Right kidney (tissue), 1 donor: Measurements from ENCODE around the gene HOXA6.

Source experiments
- DNase-seq: peaks from one replicate; pipeline ENCODE4 v3.0.0-alpha.2; 2016

Gene HOXA6

GRCh38 chr7:27173956-27174873 lies 26.6 kb upstream of the HOXA6 start, which contains the start of gene HOXA10:
Gene HOXA10, minus strand, starts transcription at chr7:27174320. Its CDS starts 14 bp downstream, at chr7:27174306.
- peak; percentile 75 for DNase-seq

- peak; percentile 75 for DNase-seq
These were observed 26.0 kb upstream of the HOXA6 start for GRCh38 chr7:27173511-27173955.

DNA sequence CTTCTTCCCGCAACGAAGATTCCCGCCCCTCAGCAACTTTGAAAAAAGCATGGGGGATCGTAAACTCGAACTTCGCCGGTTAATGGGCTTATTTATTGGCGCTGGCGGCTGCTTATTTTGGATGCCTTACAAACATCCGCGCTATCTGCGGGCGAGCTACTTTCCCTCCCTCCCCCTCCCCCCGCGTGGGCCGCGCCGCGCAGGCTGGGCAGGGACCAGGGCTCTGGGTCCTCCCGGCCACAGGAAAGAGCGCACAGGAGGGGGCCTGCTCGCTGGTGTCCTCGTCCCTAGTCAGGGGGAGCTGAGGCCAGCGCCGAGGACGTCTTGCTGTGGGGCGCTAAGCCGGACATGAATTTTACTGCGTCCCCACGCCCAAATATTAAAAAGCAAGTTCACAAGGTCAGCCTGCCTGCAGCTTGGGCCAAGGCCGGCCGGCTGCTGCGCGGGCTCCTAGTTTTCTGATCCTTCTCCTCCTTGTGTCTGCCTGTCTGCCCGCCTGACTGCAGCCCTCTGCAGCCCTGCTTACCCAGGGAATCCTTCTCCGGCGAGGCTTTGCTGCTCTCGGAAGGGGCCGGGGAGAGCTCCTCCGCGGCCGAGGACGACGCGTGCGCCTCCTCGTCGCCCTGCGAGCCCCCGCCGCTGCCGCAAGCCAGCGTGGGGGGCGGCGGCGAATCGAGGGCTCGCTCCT lies 25.4 kb upstream of the HOXA6 start:
- no peak for DNase-seq

- DNase-seq: peak; percentile 74
These were observed 24.8 kb upstream of the HOXA6 start for GRCh38 chr7:27172315-27172774.

DNA sequence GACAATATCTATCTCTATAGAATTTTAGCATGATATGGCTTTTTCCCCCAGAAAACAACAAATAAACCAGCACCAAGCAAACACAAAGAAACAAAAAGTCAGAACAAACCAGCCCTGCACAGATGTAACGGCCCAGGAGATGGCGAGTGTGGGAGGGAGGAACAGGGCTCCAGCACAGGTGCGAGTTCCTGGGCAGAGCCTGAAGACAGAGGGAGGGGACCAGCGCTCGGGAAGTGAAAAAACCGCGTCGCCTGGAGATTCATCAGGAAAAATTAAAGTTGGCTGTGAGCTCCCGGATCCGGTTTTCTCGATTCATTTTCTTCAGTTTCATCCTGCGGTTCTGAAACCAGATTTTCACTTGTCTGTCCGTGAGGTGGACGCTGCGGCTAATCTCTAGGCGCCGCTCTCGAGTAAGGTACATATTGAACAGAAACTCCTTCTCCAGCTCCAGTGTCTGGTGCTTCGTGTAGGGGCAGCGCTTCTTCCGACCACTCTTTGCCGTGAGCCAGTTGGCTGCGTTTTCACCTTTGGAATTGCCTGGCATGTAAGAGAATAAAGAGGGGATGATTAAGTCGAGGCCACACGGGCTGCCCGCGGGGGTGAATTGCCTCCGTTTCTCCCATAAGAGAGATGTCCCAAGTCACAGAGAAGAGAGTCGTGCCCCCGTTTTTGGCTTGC lies 24.2 kb upstream of the HOXA6 start:
- peak; percentile 72 for DNase-seq

DNA sequence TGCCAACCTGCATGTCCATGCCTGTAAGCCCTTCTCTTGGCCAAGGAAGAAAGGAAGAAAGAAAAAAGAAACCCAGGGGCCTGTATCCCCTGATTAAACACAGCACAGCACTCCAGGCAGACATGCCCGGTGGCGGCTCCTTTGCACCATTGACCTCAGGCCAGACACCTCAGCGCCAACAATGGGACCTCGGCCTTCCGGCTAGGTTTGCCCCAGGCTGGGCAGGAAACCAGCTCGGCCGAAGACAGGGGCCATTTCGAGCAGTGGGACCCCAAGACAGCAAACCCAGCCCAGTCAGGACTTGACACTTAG lies 23.7 kb upstream of the HOXA6 start:
- no peak for DNase-seq

DNA sequence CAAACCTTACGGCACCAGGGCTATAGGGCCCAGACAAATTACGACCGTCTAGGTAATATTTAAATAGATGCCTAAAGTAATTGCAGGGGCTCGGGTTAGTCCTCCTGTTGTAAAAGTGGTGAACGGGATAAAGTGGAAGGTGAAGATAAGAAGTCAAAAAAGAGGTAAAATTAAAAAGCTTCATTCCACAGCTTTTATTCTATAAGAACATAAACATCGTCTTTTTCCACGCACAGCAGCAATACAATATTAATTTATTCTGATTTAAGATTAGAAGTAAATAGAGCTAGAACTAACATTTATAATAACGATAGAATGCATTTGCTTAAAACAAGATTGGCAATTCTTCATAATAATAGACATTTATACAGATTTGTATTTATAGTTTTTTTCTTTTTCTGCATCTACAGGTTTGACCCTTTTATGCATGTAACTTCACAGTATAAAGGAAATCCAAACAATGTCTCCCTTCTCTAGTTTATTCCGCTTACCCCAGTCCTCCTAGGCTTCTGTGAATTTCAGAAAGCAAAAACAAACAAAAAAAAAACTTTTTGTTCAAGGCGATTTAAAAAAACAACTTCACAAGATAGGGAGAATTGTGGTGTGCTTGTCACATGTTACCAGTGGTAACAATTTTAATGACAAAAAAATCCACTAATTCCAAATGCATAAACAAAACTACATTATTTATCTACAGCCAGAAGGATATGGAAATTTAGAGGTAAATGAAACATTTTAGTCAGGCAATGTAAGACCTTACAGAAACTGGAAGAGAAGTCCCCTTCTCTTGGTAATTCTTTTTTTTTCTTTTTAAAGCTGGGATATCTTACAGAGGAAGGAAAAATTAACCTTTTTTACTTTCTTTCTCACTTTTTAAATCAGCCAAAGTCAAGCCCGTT lies 23.1 kb upstream of the HOXA6 start:
- DNase-seq: no peak

DNA sequence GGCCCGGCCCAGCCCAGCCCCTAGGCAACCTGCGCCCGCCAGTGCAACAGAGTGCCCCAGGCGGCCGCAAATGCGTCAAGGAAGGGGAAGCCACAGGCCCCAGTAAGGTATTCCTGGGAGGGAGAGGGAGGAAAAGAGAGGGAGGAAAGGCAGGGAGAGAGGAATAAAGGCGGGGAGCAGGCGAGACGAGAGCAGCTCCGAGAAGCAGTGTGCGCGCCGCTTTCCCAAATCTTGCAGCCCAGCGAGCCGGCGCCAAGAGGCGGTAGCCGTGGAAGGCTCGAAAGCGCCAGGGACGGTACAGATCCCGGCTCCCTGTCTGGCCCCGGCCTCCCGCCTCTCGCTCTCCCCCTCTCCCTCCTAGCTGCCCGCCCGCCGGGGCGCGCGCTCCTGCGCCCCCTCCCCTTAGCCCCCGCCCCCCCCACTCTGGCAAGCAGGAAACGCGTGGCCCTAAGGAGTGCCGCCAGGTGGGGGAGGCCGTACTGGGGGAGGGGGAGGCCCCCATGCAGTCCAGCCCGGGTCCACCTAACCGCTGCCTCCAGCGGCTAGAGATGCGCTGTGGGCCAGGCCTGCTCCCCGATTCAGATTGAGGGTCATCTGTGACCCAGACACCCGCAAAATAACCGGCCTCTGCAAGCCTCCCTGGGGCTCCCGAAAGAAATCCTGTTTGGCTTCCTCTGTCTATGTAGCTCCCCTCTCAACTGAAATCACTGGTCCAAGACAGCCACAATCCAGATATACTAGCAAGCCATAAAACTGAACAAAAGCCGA lies 22.3 kb upstream of the HOXA6 start:
- peak; percentile 84 for DNase-seq

- peak; percentile 84 for DNase-seq
These were observed 20.8 kb upstream of the HOXA6 start for GRCh38 chr7:27168265-27168947.

- DNase-seq: no peak
These were observed 20.3 kb upstream of the HOXA6 start for GRCh38 chr7:27167916-27168264.

- peak; percentile 84 for DNase-seq
These were observed 19.2 kb upstream of the HOXA6 start for GRCh38 chr7:27166531-27167505.

DNA sequence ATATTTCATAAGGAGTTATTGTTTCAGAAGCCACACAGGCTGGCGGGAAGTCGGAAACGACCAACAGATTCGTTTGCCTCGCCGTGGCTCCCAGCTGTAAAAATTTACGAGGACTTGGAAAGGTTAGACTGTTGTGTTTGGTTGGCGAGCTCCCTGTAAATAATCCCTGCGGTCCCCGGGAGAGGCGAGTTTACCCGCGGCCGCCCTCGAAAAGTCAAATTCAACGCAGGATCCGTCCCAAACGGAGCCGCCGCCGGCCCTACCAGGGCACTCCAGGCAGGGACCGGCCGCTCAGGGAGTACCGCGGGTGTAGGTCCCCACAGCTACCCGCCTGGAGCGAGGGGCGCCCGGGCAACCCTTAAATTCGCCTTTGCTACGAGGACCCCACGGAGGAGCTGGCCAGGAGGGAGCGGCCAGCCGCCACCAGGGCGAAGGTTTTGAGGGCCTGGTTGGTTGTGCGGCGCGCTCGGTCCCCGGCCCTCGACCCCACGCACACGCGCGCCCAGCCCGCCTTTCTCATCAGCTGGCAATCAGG lies 18.5 kb upstream of the HOXA6 start:
- DNase-seq: peak; percentile 84

GRCh38 chr7:27165089-27165995 lies 17.8 kb upstream of the HOXA6 start, which contains the start of gene HOXA9:
Gene HOXA9, minus strand, starts transcription at chr7:27165537. Its CDS starts 80 bp downstream, at chr7:27165457.
- peak; percentile 81 for DNase-seq

- peak; percentile 82 for DNase-seq
These were observed 17.0 kb upstream of the HOXA6 start for GRCh38 chr7:27164367-27165088.

DNA sequence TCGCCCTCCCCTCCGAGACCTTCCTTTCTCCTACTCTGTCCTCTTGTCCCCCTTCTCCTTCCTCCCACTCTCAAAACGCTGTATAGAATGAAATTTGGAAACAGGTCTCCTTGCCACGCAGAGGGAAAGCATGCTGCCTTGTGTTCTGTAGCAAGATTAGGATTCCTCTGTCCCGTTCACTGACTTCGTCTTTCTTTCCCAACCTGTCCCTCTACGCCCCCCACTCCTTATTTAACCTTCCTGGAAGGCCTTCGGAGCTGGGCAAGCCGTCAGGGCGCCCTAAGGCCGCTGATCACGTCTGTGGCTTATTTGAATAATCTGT lies 16.4 kb upstream of the HOXA6 start:
- no peak for DNase-seq

DNA sequence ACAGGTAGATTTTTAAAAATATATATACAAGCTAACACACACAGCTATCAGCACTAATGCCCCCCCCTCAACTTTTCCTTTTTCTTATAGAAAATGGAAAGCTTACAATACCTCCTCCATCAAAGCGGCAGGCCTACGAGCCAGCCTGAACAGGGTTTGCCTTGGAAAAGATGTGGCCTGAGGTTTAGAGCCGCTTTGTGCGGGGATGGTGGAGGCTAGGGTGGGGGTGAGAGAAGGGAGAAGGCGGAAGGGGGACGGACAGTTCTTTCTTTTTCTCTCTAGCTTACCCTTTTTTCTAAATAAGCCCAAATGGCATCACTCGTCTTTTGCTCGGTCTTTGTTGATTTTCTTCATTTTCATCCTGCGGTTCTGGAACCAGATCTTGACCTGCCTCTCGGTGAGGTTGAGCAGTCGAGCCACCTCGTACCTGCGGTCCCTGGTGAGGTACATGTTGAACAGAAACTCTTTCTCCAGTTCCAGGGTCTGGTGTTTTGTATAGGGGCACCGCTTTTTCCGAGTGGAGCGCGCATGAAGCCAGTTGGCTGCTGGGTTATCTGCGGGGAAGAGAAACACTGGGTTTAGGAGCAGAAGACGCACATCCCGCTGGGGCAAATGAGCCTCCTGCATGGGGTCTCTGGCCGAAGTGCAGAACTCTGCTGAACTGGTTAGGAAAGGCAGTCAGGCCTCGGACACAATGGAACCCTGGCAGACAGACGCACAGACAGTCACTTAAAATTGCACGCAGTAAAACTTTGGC lies 15.9 kb upstream of the HOXA6 start:
- DNase-seq: no peak
